ENCODE results near the gene ARL15.

Gene ARL15

DNA sequence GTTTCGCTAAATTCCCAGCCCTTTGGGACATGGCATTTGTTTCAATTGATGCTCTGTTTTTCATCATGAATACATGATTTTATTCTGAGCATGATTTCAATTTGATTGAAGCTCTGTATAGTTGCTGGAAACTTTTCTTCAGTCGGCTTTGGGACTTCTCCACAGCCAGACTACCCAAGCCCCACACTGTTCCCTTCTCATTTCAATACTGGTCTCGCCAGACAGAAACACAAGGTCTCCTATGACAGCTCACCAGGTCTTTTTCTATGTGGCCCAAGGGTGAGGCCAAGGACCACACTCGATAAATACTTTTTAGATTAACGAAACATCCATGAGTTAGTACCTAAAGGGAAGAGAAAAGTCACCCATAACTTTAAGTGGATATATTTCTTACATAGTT, 132.2 kb downstream of the ARL15 start:
- Histone ChIP-seq H3K4me2 (ENCODE audit: low read length) (no peak overlapping the region), H3K9me3 (ENCODE audit: control insufficient read depth, low read length) (no peaks in the 10 kb centered on the region), H3K4me1 (no peaks in the 10 kb centered on the region), H3K79me2 (no peaks in the 10 kb centered on the region), H2AFZ (no peak overlapping the region), H3K4me3 (ENCODE audit: low read depth, low read length) (no peak overlapping the region), H3K36me3 (ENCODE audit: control insufficient read depth, insufficient read depth, low read length) (no peaks in the 10 kb centered on the region), H3K9ac (no peak overlapping the region), H3K27ac (no peak overlapping the region), H3K27me3 (ENCODE audit: control insufficient read depth, insufficient read depth, low read length) (no peaks in the 10 kb centered on the region)
- TF ChIP-seq CTCF (IDR thresholded peaks at IDR 0.05): no peak

DNA sequence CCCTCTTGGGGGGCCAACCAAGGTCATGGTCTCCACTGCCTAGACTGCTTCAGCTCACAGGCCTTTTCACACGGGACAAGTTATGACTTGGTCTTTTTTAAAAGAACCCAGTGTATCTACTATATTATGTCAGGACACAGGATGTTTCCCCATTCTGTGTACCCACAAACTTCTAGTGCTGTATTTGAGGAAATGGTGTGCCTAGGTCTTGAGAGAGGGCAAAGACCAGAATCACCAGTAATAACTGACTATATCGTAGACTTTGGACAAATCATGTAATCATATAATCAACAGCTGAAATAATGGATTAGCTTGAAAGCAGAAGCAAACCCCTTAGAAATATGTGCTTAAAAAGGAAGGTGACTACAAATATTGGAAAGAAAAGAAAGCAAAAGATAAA, 133.3 kb downstream of the ARL15 start:
- no peaks in the 10 kb centered on the region for H3K4me1 ChIP-seq
- H3K79me2 ChIP-seq: no peaks in the 10 kb centered on the region
- H3K4me2 ChIP-seq (ENCODE audit: low read length): no peak overlapping the region
- no peaks in the 10 kb centered on the region for H3K27me3 ChIP-seq (ENCODE audit: control insufficient read depth, insufficient read depth, low read length)
- H3K27ac ChIP-seq: no peak overlapping the region
- no peaks in the 10 kb centered on the region for H3K36me3 ChIP-seq (ENCODE audit: control insufficient read depth, insufficient read depth, low read length)
- H2AFZ ChIP-seq: no peak overlapping the region
- no peak for TF ChIP-seq CTCF (IDR thresholded peaks at IDR 0.05)
- H3K9ac ChIP-seq: no peak overlapping the region
- H3K9me3 ChIP-seq (ENCODE audit: control insufficient read depth, low read length): no peaks in the 10 kb centered on the region
- no peak overlapping the region for H3K4me3 ChIP-seq (ENCODE audit: low read depth, low read length)

GRCh38 chr5:54176066-54176830, 134.1 kb downstream of the ARL15 start:
- Histone ChIP-seq H3K4me3 (ENCODE audit: low read depth, low read length) (no peak overlapping the region), H3K9me3 (ENCODE audit: control insufficient read depth, low read length) (no peaks in the 10 kb centered on the region), H3K9ac (no peak overlapping the region), H3K27ac (no peak overlapping the region), H3K4me2 (ENCODE audit: low read length) (no peak overlapping the region), H3K36me3 (ENCODE audit: control insufficient read depth, insufficient read depth, low read length) (no peaks in the 10 kb centered on the region), H2AFZ (no peak overlapping the region), H3K79me2 (no peaks in the 10 kb centered on the region), H3K4me1 (no peaks in the 10 kb centered on the region), H3K27me3 (ENCODE audit: control insufficient read depth, insufficient read depth, low read length) (no peaks in the 10 kb centered on the region)
- TF ChIP-seq CTCF (IDR thresholded peaks at IDR 0.05): no peak

- no peak for TF ChIP-seq CTCF (IDR thresholded peaks at IDR 0.05)
- no peak overlapping the region for H3K4me2 ChIP-seq (ENCODE audit: low read length)
- H3K4me3 ChIP-seq (ENCODE audit: low read depth, low read length): no peak overlapping the region
- H2AFZ ChIP-seq: no peak overlapping the region
- no peak overlapping the region for H3K9ac ChIP-seq
- no peaks in the 10 kb centered on the region for H3K27me3 ChIP-seq (ENCODE audit: control insufficient read depth, insufficient read depth, low read length)
- no peak overlapping the region for H3K27ac ChIP-seq
- H3K79me2 ChIP-seq: no peaks in the 10 kb centered on the region
- no peaks in the 10 kb centered on the region for H3K36me3 ChIP-seq (ENCODE audit: control insufficient read depth, insufficient read depth, low read length)
- no peaks in the 10 kb centered on the region for H3K9me3 ChIP-seq (ENCODE audit: control insufficient read depth, low read length)
- H3K4me1 ChIP-seq: no peaks in the 10 kb centered on the region
Observed at GRCh38 chr5:54173251-54173650, 137.1 kb downstream of the ARL15 start.

All from parathyroid adenoma (tissue), 2 donors.